Breast epithelium (tissue), 4 donors: Measurements from ENCODE around the gene NR2F2. TPM values are rescaled to one million over a fixed set of nuclear protein-coding genes. Genes with fewer than 3 reads are reported as not detected.

ENCODE experiments used
- DNase-seq, 2 donors: peaks; one replicate each; pipeline ENCODE4 v3.0.0-alpha.2; 2019; ENCODE audit warnings: low spot score in 2 of 2
- H3K27ac ChIP-seq, 2 donors: fragments of 200-600 bp; sonication (generic) in 1 of 2; one replicate each; pipeline ENCODE4 v1.5.1; 2016 to 2019; ENCODE audit warnings: mild to moderate bottlenecking in 1 of 2
- H3K27me3 ChIP-seq, 2 donors: fragments of 200-600 bp; sonication (generic) in 1 of 2; one replicate each; pipeline versions ENCODE4 v1.5.1 to v1.6.0; 2017 to 2019; ENCODE audit warnings: control low read depth in 1 of 2, mild to moderate bottlenecking in 1 of 2
- H3K36me3 ChIP-seq: fragments of 200-600 bp; one replicate; pipeline ENCODE4 v1.5.1; 2019
- H3K4me1 ChIP-seq, 2 donors: fragments of 200-600 bp; sonication (generic); one replicate each; pipeline ENCODE4 v1.5.1; 2016 to 2019; ENCODE audit warnings: control low read depth in 1 of 2
- H3K4me3 ChIP-seq, 3 donors: fragments of 200-600 bp; sonication (generic); 1 replicate in 2 of 3; 2 replicates in 1 of 3; pipeline ENCODE4 v1.5.1; 2016 to 2019; ENCODE audit warnings: mild to moderate bottlenecking in 3 of 3, moderate library complexity in 2 of 3
- H3K9me3 ChIP-seq, 2 donors: fragments of 200-600 bp; sonication (generic) in 1 of 2; one replicate each; pipeline ENCODE4 v1.5.1; 2016 to 2019; ENCODE audit warnings: control low read depth in 1 of 2
- POLR2A ChIP-seq: fragments of 450-650 bp; IDR thresholded peaks from one replicate; pipeline ENCODE4 v1.6.1; 2016; ENCODE audit warnings: antibody characterized with exemption, mild to moderate bottlenecking, moderate library complexity
- POLR2AphosphoS5 ChIP-seq, 3 donors: sonication (generic); formaldehyde crosslinking; IDR thresholded peaks; one replicate each; pipeline ENCODE4 v1.6.1; 2017; ENCODE audit warnings: antibody characterized with exemption in 3 of 3
- intact Hi-C: fragments of 100-400 bp; cut with DNase I; formaldehyde crosslinking; loops from one replicate; pipeline ENCODE4 v1.15.1; 2023; ENCODE audit warnings: low total_unique reads
- total RNA-seq, 3 donors: library from RNA; depleted of rRNA; stranded (reverse); fragments of >200 nt; gene quantifications; one replicate each; pipeline ENCODE4 v1.1.0, GENCODE V29; 2016
- TF ChIP-seq, protein P1 (sequence below), 3 donors: fragments of 450-650 bp; IDR thresholded peaks; one replicate each; pipeline ENCODE4 v1.5.1; 2016 to 2017; ENCODE audit warnings: antibody characterized with exemption in 3 of 3, mild to moderate bottlenecking in 3 of 3, moderate library complexity in 3 of 3

NR2F2 gene
- total RNA-seq, 3 donors from 2014 or later = 13.2 to 22.9 (median 13.6) TPM

DNA sequence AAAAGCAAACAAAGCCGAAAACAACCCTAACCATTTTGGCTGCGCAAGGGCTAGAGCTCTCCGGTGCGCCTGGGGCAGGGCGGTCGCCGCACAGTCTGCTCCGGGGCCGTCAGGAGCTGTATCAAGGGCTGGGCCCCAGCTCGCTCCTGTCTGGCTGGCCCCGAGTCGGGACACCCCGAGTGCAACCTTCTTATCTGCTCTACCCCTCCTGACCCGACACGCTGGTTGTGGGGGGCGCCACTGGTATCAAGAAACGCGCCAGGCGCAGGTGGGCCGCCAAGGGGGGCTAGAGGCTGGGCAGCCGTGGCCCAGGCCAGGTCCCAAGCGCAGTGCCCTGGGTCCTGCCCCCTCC is 36.0 kb downstream of the NR2F2 start:
- no peaks in the 10 kb centered on the region for H3K4me1 ChIP-seq
- no peaks in the 10 kb centered on the region for H3K36me3 ChIP-seq
- peaks cover 0 to 63% of the 10 kb centered on the region in 2 donors for H3K27me3 ChIP-seq
- no peak overlapping the region for H3K4me3 ChIP-seq
- intact Hi-C loops = no loop called here
- DNase-seq = no peak
- TF ChIP-seq, protein P1, sequence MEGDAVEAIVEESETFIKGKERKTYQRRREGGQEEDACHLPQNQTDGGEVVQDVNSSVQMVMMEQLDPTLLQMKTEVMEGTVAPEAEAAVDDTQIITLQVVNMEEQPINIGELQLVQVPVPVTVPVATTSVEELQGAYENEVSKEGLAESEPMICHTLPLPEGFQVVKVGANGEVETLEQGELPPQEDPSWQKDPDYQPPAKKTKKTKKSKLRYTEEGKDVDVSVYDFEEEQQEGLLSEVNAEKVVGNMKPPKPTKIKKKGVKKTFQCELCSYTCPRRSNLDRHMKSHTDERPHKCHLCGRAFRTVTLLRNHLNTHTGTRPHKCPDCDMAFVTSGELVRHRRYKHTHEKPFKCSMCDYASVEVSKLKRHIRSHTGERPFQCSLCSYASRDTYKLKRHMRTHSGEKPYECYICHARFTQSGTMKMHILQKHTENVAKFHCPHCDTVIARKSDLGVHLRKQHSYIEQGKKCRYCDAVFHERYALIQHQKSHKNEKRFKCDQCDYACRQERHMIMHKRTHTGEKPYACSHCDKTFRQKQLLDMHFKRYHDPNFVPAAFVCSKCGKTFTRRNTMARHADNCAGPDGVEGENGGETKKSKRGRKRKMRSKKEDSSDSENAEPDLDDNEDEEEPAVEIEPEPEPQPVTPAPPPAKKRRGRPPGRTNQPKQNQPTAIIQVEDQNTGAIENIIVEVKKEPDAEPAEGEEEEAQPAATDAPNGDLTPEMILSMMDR (IDR thresholded peaks at IDR 0.05) = no peak
- TF ChIP-seq POLR2A (no peak), POLR2AphosphoS5 (IDR thresholded peaks at IDR 0.05) (no peak)
- no peak overlapping the region for H3K27ac ChIP-seq
- no peaks in the 10 kb centered on the region for H3K9me3 ChIP-seq

DNA sequence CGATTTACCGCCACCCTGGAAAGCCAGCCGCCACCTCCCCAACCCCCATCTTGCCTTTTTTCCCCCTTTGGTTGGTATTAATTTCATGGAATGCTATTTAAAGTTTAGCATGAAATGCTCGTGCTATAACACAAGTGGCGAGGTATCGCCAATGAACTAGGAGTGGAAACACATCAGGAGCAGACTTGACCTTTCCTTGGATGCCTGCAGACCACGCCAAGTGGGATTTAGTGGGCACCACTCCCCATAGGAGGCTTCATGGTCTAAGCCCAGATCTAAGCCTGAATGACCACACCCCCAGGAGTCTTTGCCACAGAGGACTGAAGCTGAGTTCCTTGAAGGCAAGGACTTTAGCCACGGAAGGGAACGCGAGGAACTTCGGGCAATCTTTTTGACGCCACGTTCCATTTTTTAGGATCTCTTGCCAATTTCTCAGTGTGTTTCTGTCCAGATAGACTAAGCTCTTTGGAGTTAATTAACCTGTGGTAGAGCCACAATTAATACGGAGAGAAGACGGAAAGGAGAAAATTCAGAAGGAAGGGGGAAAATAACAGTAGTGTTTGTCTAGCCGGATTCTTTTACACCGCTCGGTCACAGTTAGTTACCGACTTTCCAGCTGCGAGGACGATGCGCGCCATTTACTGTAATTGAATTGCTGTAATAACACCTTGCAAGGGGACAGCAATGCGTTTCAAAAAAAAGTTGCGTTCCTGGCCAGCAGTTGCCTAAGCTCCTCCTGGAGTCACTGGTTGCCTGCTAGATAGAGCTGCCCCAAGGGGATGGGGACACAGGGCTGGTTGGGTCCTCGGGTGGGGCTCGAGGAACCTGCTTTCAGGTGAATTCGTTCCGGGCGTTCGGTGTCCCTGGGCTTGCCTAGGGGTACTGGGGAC is 37.1 kb downstream of the NR2F2 start:
- intact Hi-C loops = no loop called here
- TF ChIP-seq POLR2A (no peak), POLR2AphosphoS5 (IDR thresholded peaks at IDR 0.05) (no peak)
- TF ChIP-seq, protein P1 (IDR thresholded peaks at IDR 0.05) = no peak
- Histone ChIP-seq H3K27me3 (peaks cover 0 to 52% of the 10 kb centered on the region in 2 donors), H3K36me3 (no peaks in the 10 kb centered on the region), H3K4me3 (peak overlapping the region; percentile 5 to 39 (median 11)), H3K9me3 (no peaks in the 10 kb centered on the region), H3K27ac (no peak overlapping the region), H3K4me1 (no peaks in the 10 kb centered on the region)
- DNase-seq = no peak

GRCh38 chr15:96369351-96369750 is 38.9 kb downstream of the NR2F2 start:
- Histone ChIP-seq H3K9me3 (no peaks in the 10 kb centered on the region), H3K4me1 (no peaks in the 10 kb centered on the region), H3K27ac (no peak overlapping the region), H3K4me3 (no peak overlapping the region), H3K36me3 (no peaks in the 10 kb centered on the region), H3K27me3 (peaks cover 0 to 43% of the 10 kb centered on the region in 2 donors)
- intact Hi-C loops = no loop called here
- TF ChIP-seq, protein P1 (IDR thresholded peaks at IDR 0.05) = no peak
- TF ChIP-seq POLR2AphosphoS5 (IDR thresholded peaks at IDR 0.05) (no peak), POLR2A (no peak)
- DNase-seq = no peak

DNA sequence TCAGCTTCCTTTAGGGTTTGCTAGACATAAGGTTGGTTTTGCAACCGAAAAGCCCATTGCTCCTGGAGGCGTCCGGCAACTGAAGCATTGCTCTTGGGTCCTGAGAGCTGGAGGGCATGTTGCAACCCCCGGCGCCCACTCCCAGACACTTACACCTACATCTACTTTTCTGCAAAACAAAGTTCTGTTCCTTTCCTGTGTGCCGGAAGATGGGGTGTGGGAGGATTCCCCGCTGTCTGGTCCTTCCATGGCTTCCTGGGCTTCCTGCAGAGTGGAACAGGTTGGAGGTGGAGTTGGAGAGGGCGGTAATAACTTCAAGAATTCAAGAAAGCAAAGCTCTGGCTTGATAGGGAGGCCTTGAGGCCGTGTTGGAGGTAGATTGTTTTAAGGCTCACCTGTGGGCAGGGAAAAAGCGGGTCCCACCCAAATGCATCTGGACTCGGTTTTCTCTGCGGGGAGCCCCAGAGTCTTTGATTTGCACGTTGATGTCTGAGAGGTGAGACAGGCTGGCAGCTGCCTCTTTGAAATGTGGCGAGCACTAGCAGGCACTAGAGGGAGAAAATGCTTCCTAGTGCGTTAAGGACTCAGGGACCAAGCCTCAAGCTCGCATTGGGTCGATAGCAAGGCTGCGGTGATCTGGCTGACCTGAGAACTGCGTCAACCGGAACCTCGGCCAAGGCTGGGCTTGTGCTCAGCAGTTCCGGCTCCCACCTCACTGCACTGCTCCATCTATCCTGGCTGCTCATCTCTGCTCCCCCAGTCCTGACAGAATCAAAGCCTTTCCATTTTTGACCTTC is 39.5 kb downstream of the NR2F2 start:
- H3K4me3 ChIP-seq = no peak overlapping the region
- no peaks in the 10 kb centered on the region for H3K9me3 ChIP-seq
- no peak for DNase-seq
- intact Hi-C loops = no loop called here
- no peaks in the 10 kb centered on the region for H3K4me1 ChIP-seq
- TF ChIP-seq POLR2A (no peak), POLR2AphosphoS5 (IDR thresholded peaks at IDR 0.05) (no peak)
- TF ChIP-seq, protein P1 (IDR thresholded peaks at IDR 0.05) = no peak
- H3K36me3 ChIP-seq = no peaks in the 10 kb centered on the region
- H3K27me3 ChIP-seq = peaks cover 0 to 38% of the 10 kb centered on the region in 2 donors
- no peak overlapping the region for H3K27ac ChIP-seq

- DNase-seq = no peak
- Histone ChIP-seq H3K36me3 (no peaks in the 10 kb centered on the region), H3K4me3 (no peak overlapping the region), H3K27me3 (peaks cover 0 to 14% of the 10 kb centered on the region in 2 donors), H3K4me1 (no peaks in the 10 kb centered on the region), H3K9me3 (no peaks in the 10 kb centered on the region), H3K27ac (no peak overlapping the region)
- TF ChIP-seq POLR2AphosphoS5 (IDR thresholded peaks at IDR 0.05) (no peak), POLR2A (no peak)
- TF ChIP-seq, protein P1 (IDR thresholded peaks at IDR 0.05) = no peak
- intact Hi-C loops = no loop called here
Observed at GRCh38 chr15:96372554-96372953, 42.1 kb downstream of the NR2F2 start.
